ENCODE results near the gene TMEM62. TPM values are rescaled to one million over a fixed set of nuclear protein-coding genes. Genes with fewer than 3 reads are reported as not detected.

TMEM62 gene
- total and polyA plus RNA-seq, 2 experiments from 2014 or later = 17.3 to 34.0 TPM

GRCh38 chr15:43190178-43190577, 56.8 kb downstream of the TMEM62 start:
- no peaks in the 10 kb centered on the region for H3K27me3 ChIP-seq
- no peaks in the 10 kb centered on the region for H3K36me3 ChIP-seq (replicated peaks; ENCODE audit: insufficient read depth, low read depth)
- no peaks in the 10 kb centered on the region for H4K20me1 ChIP-seq (ENCODE audit: insufficient read depth, poor library complexity, severe bottlenecking)
- peaks cover 11% of the 10 kb centered on the region for H3K4me1 ChIP-seq (ENCODE audit: insufficient read depth)
- DNase-seq (ENCODE audit: low spot score) = no peak
- H3K9me2 ChIP-seq (replicated peaks; ENCODE audit: insufficient read depth) = no peaks in the 10 kb centered on the region
- H3K4me3 ChIP-seq = no peak overlapping the region
- TF ChIP-seq EZH2phosphoT487 (IDR thresholded peaks at IDR 0.05; ENCODE audit: low read depth, severe bottlenecking, unreplicated experiment) = no peak
- no peak for TF ChIP-seq CTCF (IDR thresholded peaks at IDR 0.05; ENCODE audit: poor library complexity)
- no peak for TF ChIP-seq EZH2 (IDR thresholded peaks at IDR 0.05; ENCODE audit: borderline replicate concordance)
- H3K9me3 ChIP-seq (ENCODE audit: low read depth) = no peaks in the 10 kb centered on the region
- peaks cover 12% of the 10 kb centered on the region for H3K79me2 ChIP-seq
- no peak overlapping the region for H2AFZ ChIP-seq
- H3K27ac ChIP-seq = no peak overlapping the region
- no peak overlapping the region for H3K4me2 ChIP-seq
- 95% methylated on average over 1 of the region's 1 CpG for WGBS (ENCODE audit: low lambda C conversion rate, missing lambda C conversion rate)

- WGBS (ENCODE audit: low lambda C conversion rate, missing lambda C conversion rate) = 98% methylated on average over 2 of the region's 2 CpGs
- H3K36me3 ChIP-seq (replicated peaks; ENCODE audit: insufficient read depth, low read depth) = no peaks in the 10 kb centered on the region
Measured at GRCh38 chr15:43193710-43194109, 60.3 kb downstream of the TMEM62 start.

GRCh38 chr15:43194795-43195194, 61.4 kb downstream of the TMEM62 start:
- Histone ChIP-seq H3K27ac (no peak overlapping the region), H3K9me2 (replicated peaks; ENCODE audit: insufficient read depth) (no peaks in the 10 kb centered on the region), H3K4me1 (ENCODE audit: insufficient read depth) (no peaks in the 10 kb centered on the region), H3K36me3 (replicated peaks; ENCODE audit: insufficient read depth, low read depth) (no peaks in the 10 kb centered on the region), H3K4me2 (no peak overlapping the region), H3K4me3 (no peak overlapping the region), H3K79me2 (no peaks in the 10 kb centered on the region), H2AFZ (no peak overlapping the region), H3K9me3 (ENCODE audit: low read depth) (no peaks in the 10 kb centered on the region), H3K27me3 (no peaks in the 10 kb centered on the region), H4K20me1 (ENCODE audit: insufficient read depth, poor library complexity, severe bottlenecking) (no peaks in the 10 kb centered on the region)
- 98% methylated on average over 2 of the region's 2 CpGs for WGBS (ENCODE audit: low lambda C conversion rate, missing lambda C conversion rate)
- DNase-seq (ENCODE audit: low spot score) = no peak
- TF ChIP-seq CTCF (IDR thresholded peaks at IDR 0.05; ENCODE audit: poor library complexity) = no peak
- TF ChIP-seq EZH2 (IDR thresholded peaks at IDR 0.05; ENCODE audit: borderline replicate concordance) = no peak
- TF ChIP-seq EZH2phosphoT487 (IDR thresholded peaks at IDR 0.05; ENCODE audit: low read depth, severe bottlenecking, unreplicated experiment) = no peak

More at GRCh38 chr15:43193710-43194109, 60.3 kb downstream of the TMEM62 start:
- no peaks in the 10 kb centered on the region for H3K79me2 ChIP-seq
- no peak for DNase-seq (ENCODE audit: low spot score)
- no peak overlapping the region for H2AFZ ChIP-seq
- TF ChIP-seq EZH2phosphoT487 (IDR thresholded peaks at IDR 0.05; ENCODE audit: low read depth, severe bottlenecking, unreplicated experiment) (no peak), CTCF (IDR thresholded peaks at IDR 0.05; ENCODE audit: poor library complexity) (no peak), EZH2 (IDR thresholded peaks at IDR 0.05; ENCODE audit: borderline replicate concordance) (no peak)
- H4K20me1 ChIP-seq (ENCODE audit: insufficient read depth, poor library complexity, severe bottlenecking) = no peaks in the 10 kb centered on the region
- H3K4me1 ChIP-seq (ENCODE audit: insufficient read depth) = no peaks in the 10 kb centered on the region
- H3K27me3 ChIP-seq = no peaks in the 10 kb centered on the region
- H3K27ac ChIP-seq = no peak overlapping the region
- H3K4me3 ChIP-seq = no peak overlapping the region
- H3K4me2 ChIP-seq = no peak overlapping the region
- H3K9me2 ChIP-seq (replicated peaks; ENCODE audit: insufficient read depth) = no peaks in the 10 kb centered on the region
- no peaks in the 10 kb centered on the region for H3K9me3 ChIP-seq (ENCODE audit: low read depth)

All from hepatocyte (in vitro differentiated cells).